WI38 (cell line): ENCODE measurements around the gene PAFAH1B1.
A peak's percentile ranks its signal among the peaks of the same experiment; 100 is the strongest.

Experiments
- H3K4me3 ChIP-seq: 2 replicates; pipeline ENCODE4 v1.5.1; 2011; ENCODE audit warnings: low read depth, mild to moderate bottlenecking, control low read depth, low read length
- CTCF ChIP-seq: IDR thresholded peaks from 2 replicates; pipeline ENCODE4 v1.5.1; 2012; ENCODE audit warnings: low read depth, mild to moderate bottlenecking, control low read depth, low read length

The PAFAH1B1 gene

GRCh38 chr17:2580151-2580550 is 13.3 kb upstream of the PAFAH1B1 start:
- TF ChIP-seq CTCF: no peak
- no peak overlapping the region for H3K4me3 ChIP-seq

GRCh38 chr17:2580661-2581060 is 12.8 kb upstream of the PAFAH1B1 start:
- TF ChIP-seq CTCF: no peak
- H3K4me3 ChIP-seq: no peak overlapping the region

- H3K4me3 ChIP-seq: no peak overlapping the region
- no peak for TF ChIP-seq CTCF
Measured at GRCh38 chr17:2582493-2582892, 11.0 kb upstream of the PAFAH1B1 start.

GRCh38 chr17:2591040-2591640 is 2.3 kb upstream of the PAFAH1B1 start:
- no peak for TF ChIP-seq CTCF
- no peak overlapping the region for H3K4me3 ChIP-seq

- no peak for TF ChIP-seq CTCF
Measured at GRCh38 chr17:2593821-2594721, 617 bp downstream of the PAFAH1B1 start.

GRCh38 chr17:2594722-2595599 is 1.5 kb downstream of the PAFAH1B1 start:
- peak overlapping the region; percentile 96 for H3K4me3 ChIP-seq
- no peak for TF ChIP-seq CTCF

More at GRCh38 chr17:2593821-2594721, 617 bp downstream of the PAFAH1B1 start:
- H3K4me3 ChIP-seq: peak overlapping the region; percentile 96
